GM18951 (cell line): ENCODE data around the gene CRIM1.

Experiments used
- POLR2A ChIP-seq: IDR thresholded peaks from 4 replicates; pipeline ENCODE4 v1.6.1; 2011; ENCODE audit warnings: mild to moderate bottlenecking; ENCODE audit not compliant: insufficient read length, insufficient read depth; ENCODE audit errors: extremely low read depth
- in situ Hi-C: fragments of 300-500 bp; cut with MboI; formaldehyde crosslinking; loops from one replicate; pipeline ENCODE4 v1.12.0; 2022; ENCODE audit warnings: low sequenced_read_pairs, mixed read lengths, inconsistent platforms; ENCODE audit not compliant: unreplicated experiment

CRIM1 gene

GRCh38 chr2:36444216-36444936 lies 88.8 kb downstream of the CRIM1 start:
- TF ChIP-seq POLR2A, result no peak
- in situ Hi-C loops, result no loop called here

- TF ChIP-seq POLR2A, result no peak
- in situ Hi-C loops, result no loop called here
Measured at GRCh38 chr2:36445185-36445866, 89.7 kb downstream of the CRIM1 start.

GRCh38 chr2:36446294-36446693 lies 90.7 kb downstream of the CRIM1 start:
- in situ Hi-C loops, result no loop called here
- no peak for TF ChIP-seq POLR2A

DNA sequence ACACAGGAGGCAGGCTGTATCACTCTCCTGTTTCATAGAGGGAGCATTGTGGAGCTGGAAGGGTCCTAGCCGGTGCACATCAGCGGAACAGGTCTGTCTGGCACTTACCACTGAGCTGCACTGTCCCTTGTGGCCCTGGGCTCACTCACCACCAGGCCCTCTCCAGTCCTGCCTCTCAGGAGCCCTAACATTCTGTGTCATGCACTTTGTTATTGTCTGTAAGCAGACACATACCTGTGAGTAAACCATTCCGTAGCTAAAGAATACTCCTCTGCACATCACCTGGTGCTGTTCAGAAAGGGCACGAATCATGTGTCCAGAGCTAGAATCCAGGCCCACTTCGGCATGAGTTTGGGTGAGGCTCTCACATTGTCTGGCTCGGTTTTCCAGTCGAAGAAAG lies 93.6 kb downstream of the CRIM1 start:
- in situ Hi-C loops, result no loop called here
- TF ChIP-seq POLR2A, result no peak

GRCh38 chr2:36449943-36450392 lies 94.4 kb downstream of the CRIM1 start:
- no peak for TF ChIP-seq POLR2A
- in situ Hi-C loops, result no loop called here

DNA sequence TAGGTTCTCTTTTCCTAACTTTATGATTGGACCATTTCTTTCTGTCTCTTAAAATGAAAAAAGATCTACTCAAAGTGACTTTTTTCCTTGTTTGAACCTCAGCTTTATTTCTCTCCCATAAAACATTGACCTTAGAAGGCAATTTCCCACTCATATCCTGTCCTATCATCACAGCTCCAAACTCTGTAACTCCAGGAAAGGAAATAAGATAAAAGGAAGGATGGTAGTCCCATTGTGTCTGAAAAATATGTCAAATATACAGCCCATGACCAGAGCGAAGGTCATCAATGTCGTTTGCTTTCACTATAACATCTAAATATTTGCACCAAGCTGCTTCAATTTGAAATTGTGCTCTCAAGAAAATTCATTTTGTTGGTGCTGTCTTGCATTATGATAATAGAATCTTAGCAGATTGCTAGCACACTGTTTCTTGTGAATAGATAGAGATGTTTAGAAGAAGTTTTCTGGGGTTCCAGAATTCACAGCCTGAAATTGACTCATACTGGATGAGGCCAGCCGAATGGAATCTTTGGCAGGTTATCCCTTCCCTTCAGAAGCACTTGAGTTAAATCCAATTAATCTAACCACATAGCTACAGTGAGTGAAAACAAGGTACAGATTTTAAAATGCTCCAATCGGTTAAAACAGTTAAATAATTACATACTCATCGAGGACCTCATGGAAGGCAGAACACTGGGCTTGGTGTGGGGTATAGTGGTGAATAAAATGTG lies 95.1 kb downstream of the CRIM1 start:
- TF ChIP-seq POLR2A, result no peak
- in situ Hi-C loops, result no loop called here

DNA sequence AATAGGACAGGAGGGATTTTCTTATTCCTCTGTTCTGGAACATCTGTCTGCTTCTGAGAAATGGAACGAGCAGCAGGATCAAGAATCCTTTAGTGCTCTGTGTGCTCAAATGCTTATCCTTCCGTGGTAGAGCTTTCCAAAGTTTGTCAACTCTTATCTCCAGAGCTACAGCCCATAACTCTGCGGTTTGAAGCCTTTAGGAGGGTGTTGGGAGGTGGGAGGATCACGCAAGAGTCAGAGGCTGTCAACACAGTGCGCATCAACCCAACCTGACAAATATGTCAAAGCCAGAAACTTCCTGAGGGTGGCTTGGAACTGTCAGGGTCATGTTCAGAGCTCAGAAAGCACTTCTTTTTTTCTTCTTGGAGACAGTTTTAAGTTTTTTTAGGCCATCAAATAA lies 95.9 kb downstream of the CRIM1 start:
- no peak for TF ChIP-seq POLR2A
- in situ Hi-C loops, result no loop called here

DNA sequence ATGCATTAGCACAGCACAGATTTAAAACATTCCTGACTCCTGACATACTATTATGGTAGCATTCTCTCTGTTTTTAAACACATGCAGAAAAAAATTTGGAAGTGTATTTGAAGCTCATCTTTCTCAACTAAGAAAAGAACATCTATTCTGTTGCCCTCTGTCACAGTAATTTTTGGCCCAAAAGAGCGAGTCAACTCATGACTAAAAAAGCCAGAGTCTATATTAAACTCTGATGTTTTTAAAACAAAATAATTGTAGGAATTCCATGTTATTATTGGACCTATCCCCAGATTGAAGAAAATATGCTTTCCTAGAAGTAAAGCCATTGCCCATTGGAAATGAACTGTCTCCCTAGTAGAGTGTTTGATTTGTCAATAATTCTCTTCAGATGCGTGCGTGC lies 96.7 kb downstream of the CRIM1 start:
- in situ Hi-C loops, result no loop called here
- no peak for TF ChIP-seq POLR2A

DNA sequence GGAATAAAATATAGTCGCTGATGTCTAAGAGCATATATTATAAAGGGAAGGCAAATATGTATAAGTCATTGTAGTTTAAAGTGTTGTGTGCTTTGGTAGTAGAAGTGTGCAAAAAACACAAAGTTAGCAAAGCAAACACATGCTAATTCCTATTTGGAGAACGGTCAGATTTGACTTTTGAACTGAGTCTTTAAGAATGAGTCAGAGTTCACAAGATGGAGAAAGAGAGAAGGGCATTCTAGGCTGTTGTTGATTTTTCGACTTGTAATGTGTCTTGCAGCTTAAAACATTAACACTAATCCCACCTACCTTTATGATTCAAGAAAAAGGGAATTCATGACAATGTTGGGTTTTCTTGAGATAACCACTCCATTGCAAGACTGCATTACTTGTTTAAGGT lies 98.1 kb downstream of the CRIM1 start:
- no peak for TF ChIP-seq POLR2A
- in situ Hi-C loops, result no loop called here

- TF ChIP-seq POLR2A, result no peak
- in situ Hi-C loops, result no loop called here
Measured at GRCh38 chr2:36455011-36455410, 99.4 kb downstream of the CRIM1 start.

- in situ Hi-C loops, result no loop called here
- no peak for TF ChIP-seq POLR2A
Measured at GRCh38 chr2:36455788-36456187, 100.2 kb downstream of the CRIM1 start.

DNA sequence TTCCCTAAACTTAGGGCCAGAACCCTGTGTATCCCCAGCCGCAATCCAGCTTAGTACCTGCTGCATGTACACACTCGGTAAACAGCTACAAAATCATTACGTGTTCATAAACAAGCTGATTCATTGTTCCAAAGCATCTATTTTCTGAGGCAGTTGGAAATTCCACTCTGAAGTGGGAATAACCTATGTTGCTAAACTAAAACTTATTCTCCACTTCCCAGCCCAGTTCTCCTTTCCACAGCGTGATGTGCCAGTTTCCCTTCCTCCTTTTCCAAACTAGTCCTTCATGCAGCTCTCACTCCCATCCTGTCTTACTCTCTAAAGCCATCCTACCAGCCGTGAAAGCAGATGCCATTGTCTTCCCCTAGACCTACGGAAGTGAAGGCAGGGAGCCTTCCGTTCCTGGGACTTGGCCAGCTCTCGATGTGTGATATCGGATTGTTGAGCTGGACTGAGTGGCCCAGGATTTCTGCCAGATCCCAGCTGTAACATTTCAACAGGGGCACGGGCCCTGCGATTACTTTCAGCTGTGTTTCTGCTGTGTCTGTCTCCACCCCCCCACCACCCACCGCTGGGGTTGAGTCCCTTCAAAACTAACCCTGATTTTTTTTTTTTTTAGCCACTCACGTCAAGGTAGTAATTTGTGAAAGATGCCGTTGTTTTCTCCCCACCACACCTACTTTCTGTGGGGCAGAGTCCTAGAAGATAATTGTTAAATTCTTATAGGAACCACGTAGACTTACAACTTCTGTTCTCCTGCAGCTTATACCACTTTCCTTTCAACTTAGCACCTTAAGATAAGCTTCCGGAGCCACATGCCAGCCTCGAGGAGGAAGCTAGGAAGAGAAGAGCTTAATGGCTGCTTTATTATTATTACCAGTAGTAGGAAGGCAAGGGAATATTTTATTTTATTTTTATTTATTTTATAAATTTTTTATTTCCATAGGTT lies 100.9 kb downstream of the CRIM1 start:
- TF ChIP-seq POLR2A, result no peak
- in situ Hi-C loops, result no loop called here

GRCh38 chr2:36458106-36458505 lies 102.5 kb downstream of the CRIM1 start:
- TF ChIP-seq POLR2A, result no peak
- in situ Hi-C loops, result no loop called here
